ENCODE measurements around the gene SLC43A2.
"Not testable (repeated sequence)": the region's sequence is repeated elsewhere in the genome, so short reads cannot be mapped to it uniquely, and the experiment has no call there.

SLC43A2 gene

GRCh38 chr17:1588821-1589585 is 39.6 kb downstream of the SLC43A2 start:
- DNase-seq = no peak

DNA sequence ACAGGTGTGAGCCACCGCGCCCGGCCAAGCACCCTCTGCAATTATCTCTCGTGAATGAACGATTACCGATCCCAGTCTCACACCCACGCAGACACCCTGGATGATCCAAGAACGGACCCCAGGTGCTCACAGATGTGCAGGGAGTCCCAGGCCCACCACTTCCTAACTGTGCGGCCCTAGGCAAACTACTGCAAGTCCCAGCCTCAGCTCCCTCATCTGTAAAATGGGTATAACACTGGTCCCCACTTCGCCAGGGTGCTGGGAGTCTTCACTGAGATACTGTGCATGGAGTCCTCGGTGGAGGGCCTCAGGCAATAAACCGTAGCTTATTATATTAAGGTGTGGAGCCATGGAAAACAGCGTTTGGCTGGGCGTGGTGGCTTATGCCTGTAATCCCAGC is 44.5 kb downstream of the SLC43A2 start:
- no peak for DNase-seq

DNA sequence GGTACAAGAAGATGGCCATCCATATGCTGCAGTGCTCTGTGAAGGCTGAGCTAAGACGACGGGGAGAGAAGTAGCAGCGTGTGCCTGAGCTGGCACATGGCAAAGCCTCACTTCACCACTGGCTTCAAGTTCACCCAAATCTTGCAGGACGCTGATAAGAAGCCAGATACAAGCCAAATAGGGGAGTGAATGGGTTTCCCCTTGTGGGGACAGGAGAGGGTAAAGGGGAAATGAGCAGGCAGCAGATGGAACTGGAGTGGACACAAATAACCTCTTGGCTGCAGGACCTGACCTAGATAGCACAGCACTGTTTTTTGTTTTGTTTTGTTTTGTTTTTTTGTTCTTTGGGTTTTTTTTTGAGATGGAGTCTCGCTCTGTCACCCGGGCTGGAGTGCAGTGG is 45.1 kb downstream of the SLC43A2 start:
- DNase-seq = no peak

DNA sequence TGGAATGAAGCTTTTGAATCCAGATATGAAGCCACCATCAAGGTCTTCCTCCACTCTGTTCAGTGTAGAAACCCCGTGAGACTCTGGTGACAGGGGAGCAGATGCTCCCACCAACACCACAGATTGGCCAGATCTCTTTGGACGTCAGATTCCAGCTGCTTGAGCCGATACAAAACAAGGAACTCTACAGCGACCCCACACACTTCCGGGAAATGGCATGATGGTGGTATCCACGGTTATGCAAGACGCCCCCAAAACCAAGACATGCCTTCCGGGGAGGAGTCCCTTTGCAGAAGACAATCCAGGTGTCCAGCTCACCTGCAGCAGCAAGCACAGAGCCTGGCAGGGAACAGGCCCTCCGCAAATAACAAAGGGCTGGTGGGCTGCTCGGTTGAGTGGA is 46.3 kb downstream of the SLC43A2 start:
- no peak for DNase-seq

DNA sequence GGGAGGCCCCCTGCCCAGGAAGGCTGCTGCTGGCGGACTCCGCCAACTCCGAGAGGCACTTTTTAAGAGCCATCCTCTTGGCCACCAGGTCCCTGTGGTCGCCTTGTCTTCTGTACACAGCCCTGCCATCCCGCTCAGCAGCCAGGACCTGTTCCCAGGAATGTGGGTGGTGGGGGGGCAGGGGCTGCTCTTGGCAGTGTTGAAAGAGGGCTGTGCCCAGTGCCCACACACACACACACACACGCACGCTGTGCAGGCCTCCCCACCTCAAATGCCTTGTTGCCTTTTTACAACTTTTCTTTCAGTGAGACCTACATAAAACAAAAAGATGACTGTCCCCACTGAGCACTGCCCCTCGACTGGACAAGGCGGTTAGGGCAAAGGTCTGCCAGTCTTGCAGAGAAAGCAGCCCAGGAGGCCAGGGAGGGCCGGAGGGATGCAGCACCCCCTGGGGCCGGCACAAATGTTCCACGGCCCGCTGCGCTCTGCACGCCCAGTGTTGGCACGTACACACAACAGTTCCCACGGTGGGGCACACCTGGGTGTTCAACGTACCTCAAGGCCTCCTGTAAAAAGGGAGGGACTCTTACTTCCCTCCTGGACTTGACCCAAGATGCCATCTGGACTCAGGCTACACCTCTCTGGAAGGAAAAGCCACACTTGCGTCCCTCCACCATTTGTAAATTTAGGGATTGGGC is 47.5 kb downstream of the SLC43A2 start:
- no peak for DNase-seq

- DNase-seq = no peak
Measured at GRCh38 chr17:1578029-1578428, 50.6 kb downstream of the SLC43A2 start.

DNA sequence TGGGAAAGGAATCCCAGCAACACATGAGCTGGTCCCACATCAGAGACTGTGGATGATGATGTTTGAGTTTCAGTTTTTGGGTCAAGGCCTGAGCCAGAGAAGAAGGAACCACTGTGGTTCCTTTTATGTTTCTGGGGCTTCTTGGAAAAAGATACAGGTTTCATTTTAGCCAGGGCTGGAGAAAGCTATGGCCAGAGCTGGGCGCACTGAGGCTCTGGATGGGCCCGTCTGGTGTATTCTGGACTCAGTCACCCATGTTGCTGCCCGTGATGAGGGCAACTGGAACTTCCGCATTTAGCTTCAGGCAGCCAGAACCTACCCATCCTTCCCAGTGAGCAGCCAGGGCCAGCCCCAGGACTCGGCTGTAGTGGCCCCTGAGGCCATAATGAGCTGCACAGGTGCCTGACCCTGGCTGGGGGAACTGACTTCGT is 51.0 kb downstream of the SLC43A2 start:
- no peak for DNase-seq

- no peak for DNase-seq
Measured at GRCh38 chr17:1577182-1577581, 51.5 kb downstream of the SLC43A2 start.

GRCh38 chr17:1576500-1576899 is 52.1 kb downstream of the SLC43A2 start:
- DNase-seq = no peak

- no peak for DNase-seq
Measured at GRCh38 chr17:1574697-1575471, 53.8 kb downstream of the SLC43A2 start.

GRCh38 chr17:1573932-1574696 is 54.5 kb downstream of the SLC43A2 start:
- DNase-seq = peak; percentile 90

DNA sequence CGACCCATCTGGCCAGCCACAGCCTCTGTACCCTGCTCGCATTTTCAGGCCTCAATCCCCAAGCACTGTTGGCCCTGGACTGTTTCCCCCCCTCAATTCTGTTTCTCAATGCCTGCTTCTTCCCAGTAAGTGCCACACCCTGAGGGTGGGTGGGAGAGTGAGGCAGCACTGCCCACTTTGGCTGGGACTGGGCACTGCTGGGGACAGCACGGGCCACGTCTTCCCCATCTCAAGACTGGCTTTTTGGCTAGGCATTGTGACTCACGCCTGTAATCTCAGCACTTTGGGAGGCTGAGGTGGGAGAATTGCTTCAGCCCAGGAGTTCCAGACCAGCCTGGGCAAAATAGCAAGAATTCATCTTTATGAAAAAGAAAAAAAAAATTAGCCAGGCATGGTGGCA is 56.0 kb downstream of the SLC43A2 start:
- not testable (repeated sequence) for DNase-seq

- no peak for DNase-seq
Measured at GRCh38 chr17:1571341-1571704, 57.3 kb downstream of the SLC43A2 start.

- no peak for DNase-seq
Measured at GRCh38 chr17:1568950-1569810, 59.5 kb downstream of the SLC43A2 start.

DNA sequence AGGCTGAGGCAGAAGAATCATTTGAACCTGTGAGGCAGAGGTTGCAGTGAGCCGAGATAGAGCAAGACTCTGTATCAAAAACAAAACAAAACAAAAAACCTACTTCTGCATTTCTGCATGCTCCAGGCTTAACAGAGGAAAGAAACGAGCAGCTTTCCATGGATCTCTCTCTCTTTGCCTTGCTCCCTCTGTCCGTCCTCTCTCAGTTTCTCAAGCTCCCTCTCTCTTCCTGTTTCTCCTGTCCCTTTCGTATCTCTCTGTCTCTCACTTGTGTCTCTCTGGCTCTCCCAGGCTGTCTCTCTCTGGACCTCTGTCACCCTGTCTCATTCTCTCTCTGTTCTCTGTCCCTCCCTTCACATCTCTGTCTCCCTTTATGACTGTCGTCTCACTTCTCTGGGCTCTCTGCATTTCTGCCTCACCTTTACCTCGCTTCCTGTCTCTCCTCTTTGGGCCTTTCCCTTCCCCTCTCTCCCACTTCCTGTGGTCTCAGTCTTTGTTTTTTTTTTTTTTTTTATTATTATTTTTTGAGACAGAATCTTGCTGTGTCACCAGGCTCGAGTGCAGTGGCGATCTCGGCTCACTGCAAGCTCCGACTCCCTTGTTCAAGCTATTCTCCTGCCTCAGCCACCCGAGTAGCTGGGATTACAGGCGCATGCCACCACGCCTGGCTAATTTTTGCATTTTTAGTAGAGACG is 62.0 kb downstream of the SLC43A2 start:
- DNase-seq = no peak

GRCh38 chr17:1565877-1566276 is 62.8 kb downstream of the SLC43A2 start:
- DNase-seq = no peak

GRCh38 chr17:1563786-1564613 is 64.6 kb downstream of the SLC43A2 start:
- DNase-seq = no peak

DNA sequence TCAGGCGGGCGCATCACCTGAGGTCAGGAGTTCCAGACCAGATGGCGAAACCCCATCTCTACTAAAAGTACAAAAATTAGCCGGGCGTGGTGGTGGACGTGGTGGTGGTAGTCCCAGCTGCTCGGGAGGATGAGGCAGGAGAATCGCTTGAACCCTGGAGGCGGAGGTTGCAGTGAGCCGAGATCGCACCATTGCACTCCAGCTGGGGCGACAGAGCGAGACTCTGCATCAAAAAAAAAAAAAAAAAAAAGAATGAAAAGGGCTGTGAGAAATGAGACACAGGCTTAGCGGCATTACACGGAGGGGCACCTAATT is 65.2 kb downstream of the SLC43A2 start:
- DNase-seq = not testable (repeated sequence)

GRCh38 chr17:1562176-1562643 is 66.4 kb downstream of the SLC43A2 start:
- DNase-seq = no peak

- peak; percentile 52 for DNase-seq
Measured at GRCh38 chr17:1561420-1562175, 67.0 kb downstream of the SLC43A2 start.

Data from stimulated activated CD8-positive, alpha-beta memory T cell treated with anti-CD3 and anti-CD28 coated beads, Interleukin-4, amount 100 ng/mL, for 48 hours (primary cell).